AG10803 (cell line): ENCODE measurements around the gene CDC5L.

Source experiments
- DNase-seq: peaks from one replicate; pipeline ENCODE4 v3.0.0; 2010; ENCODE audit warnings: low read depth
- H3K4me3 ChIP-seq: 2 replicates; pipeline ENCODE4 v1.5.1; 2011; ENCODE audit warnings: mild to moderate bottlenecking, low read length, control low read depth
- TF ChIP-seq, protein P1 (sequence below): conservative IDR thresholded peaks from 2 replicates; pipeline ENCODE4 v1.5.1; 2011; ENCODE audit warnings: mild to moderate bottlenecking, low read length, control low read depth, inconsistent platforms

The CDC5L gene

DNA sequence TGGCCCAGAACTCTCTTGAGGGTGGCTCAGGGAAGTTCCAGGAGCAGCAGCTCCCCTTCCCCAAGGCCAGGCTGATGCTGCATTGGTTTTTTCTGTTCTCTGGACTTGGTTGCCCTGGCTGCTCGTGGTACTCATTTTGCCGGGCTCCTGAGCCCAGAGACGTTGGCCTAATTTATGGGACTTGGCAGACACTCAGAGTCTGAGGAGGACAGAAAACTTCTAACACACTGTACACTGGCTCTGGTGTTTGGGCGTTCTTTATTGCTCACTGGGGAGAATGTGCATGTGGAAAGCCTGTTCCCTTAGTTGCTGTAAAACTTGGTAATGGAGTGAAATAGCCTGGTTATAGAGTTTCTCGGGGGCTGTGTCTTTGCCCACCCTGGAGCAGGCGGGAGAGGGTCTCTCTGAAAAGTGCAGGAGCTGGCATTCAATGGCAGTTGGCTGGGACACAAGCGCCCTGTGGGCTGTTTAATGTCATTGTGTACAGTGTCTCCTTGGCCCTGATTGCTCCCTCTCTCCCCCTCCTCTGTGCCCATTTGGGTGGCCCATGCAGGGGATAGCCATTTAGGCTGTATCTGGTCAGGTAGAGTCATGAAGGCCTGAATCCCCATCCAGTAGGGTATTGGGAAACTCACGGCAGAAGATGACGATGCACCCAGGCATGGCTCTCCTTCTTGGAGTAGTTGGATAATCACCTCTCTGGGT is 109.3 kb downstream of the CDC5L start:
- TF ChIP-seq, protein P1, sequence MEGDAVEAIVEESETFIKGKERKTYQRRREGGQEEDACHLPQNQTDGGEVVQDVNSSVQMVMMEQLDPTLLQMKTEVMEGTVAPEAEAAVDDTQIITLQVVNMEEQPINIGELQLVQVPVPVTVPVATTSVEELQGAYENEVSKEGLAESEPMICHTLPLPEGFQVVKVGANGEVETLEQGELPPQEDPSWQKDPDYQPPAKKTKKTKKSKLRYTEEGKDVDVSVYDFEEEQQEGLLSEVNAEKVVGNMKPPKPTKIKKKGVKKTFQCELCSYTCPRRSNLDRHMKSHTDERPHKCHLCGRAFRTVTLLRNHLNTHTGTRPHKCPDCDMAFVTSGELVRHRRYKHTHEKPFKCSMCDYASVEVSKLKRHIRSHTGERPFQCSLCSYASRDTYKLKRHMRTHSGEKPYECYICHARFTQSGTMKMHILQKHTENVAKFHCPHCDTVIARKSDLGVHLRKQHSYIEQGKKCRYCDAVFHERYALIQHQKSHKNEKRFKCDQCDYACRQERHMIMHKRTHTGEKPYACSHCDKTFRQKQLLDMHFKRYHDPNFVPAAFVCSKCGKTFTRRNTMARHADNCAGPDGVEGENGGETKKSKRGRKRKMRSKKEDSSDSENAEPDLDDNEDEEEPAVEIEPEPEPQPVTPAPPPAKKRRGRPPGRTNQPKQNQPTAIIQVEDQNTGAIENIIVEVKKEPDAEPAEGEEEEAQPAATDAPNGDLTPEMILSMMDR = no peak
- H3K4me3 ChIP-seq = no peak overlapping the region
- peak; percentile 59 for DNase-seq

DNA sequence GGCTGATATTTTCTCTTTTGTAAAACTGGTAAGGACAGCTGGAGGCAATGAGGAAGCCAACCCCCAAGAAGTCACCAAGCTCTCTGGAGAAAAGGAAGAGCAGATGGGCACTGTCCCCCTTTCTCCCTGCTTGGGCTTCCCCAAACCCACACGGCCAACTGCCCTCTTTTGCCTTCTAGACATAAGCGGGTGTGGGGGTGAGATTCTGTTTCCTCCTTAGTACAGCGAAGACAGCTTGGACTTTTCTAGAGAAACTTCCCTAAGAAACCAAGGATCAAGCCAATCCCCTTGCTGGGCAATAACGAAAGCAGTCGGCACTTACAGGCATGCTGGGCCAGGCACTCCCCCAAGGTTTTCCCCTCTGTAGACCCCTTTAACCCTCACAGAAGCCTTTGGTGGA is 110.3 kb downstream of the CDC5L start:
- TF ChIP-seq, protein P1 = no peak

GRCh38 chr6:44498436-44498835 is 110.9 kb downstream of the CDC5L start:
- DNase-seq = no peak
- TF ChIP-seq, protein P1 = no peak
- H3K4me3 ChIP-seq = no peak overlapping the region

More for the DNA sequence above, 110.3 kb downstream of the CDC5L start:
- no peak overlapping the region for H3K4me3 ChIP-seq
- DNase-seq = no peak

- no peak overlapping the region for H3K4me3 ChIP-seq
- TF ChIP-seq, protein P1 = no peak
- no peak for DNase-seq
Observed at GRCh38 chr6:44499609-44500008, 112.1 kb downstream of the CDC5L start.
